NCI-H1694 (cell line): Measurements from ENCODE around the gene NIPSNAP3A.

Experiments
- DNase-seq: peaks from one replicate; lab custom pipeline; 2025; lab: John Stamatoyannopoulos, UW

NIPSNAP3A gene

DNA sequence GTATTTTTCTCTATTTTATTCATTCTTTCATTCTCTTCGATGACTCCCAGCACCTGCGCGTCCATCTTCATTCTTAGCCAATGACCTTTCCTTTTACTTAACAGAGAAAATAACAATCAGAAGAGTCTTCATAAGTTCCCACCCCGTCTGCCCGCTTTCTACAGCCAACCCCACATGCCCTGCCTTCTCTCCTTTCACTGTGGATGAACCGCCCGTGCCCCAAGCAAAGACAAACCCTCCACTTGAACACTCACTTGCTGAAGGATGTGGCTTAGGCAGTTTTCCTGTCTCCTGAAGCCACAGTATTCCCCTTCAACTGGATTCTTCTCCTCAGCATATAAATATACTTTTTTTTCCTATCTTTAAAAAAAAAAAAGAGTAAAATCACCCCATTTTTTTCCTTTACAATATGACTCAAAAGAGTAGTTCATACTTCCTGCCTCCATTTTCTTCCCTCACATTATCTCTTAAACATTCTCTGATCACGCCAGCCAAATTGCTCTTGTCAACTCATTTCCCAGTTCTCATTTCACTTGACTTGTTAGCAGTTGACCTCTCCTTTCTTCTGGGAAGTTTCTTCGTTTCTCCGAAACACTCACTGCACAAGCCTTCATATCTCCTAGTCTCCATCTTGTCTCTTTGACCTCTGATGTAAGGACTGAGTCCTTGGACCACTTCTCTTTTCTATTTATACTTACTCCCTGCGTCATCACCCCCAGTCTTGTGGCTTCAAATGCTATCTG is 27.5 kb downstream of the NIPSNAP3A start:
- no peak for DNase-seq

GRCh38 chr9:104775574-104775936 is 28.1 kb downstream of the NIPSNAP3A start:
- DNase-seq = no peak

GRCh38 chr9:104775976-104776375 is 28.5 kb downstream of the NIPSNAP3A start:
- no peak for DNase-seq

DNA sequence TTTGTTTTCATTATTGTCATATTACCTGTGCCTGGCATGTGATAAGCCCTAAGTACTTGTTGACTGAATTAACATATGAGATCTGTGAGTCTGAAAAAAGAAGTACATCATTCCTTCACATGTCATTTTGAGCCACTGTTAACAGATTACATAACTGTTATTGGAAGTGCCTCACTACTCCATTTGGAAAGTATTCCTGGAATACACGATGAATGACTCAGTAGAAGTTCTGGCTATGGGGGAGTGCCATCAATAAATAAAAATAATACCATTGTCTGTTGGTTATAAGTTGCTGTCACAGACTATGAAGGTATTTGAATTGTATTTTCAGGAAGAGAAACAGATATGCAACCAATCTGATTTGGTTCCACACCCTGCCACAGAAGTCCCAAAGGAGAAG is 29.3 kb downstream of the NIPSNAP3A start:
- DNase-seq = no peak

GRCh38 chr9:104778802-104779201 is 31.3 kb downstream of the NIPSNAP3A start:
- no peak for DNase-seq

- no peak for DNase-seq
These were observed 31.9 kb downstream of the NIPSNAP3A start for GRCh38 chr9:104779334-104779733.

DNA sequence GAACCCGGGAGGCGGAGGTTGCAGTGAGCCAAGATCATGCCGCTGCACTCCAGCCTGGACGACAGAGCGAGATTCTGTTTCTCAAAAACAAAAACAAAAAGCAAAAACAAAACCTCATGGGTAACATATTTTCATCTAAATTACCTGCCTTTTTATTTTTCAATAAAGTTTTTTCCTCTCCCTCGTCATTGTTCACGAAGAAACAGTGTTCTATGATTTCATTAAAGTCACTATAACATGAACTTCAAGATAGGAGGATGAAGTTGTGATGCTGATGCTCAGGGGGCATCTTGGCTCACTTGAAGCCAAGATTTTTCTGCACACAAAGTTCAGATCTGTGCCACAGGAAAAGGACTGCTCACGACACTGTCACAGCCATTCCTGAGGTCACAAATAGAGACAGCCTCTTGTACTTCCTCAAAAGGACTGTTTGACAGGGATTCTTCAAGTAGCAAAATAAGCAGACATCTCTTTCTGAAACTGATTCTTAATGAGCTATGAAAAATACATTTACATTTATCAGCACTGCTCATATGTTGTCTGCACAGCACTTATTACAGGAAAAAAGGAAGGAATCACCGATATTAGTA is 32.6 kb downstream of the NIPSNAP3A start:
- no peak for DNase-seq

- no peak for DNase-seq
These were observed 33.4 kb downstream of the NIPSNAP3A start for GRCh38 chr9:104780796-104781395.

GRCh38 chr9:104783588-104783987 is 36.1 kb downstream of the NIPSNAP3A start:
- DNase-seq = no peak

- DNase-seq = no peak
These were observed 36.6 kb downstream of the NIPSNAP3A start for GRCh38 chr9:104784098-104784497.

GRCh38 chr9:104786293-104786692 is 38.8 kb downstream of the NIPSNAP3A start:
- DNase-seq = no peak

- no peak for DNase-seq
These were observed 40.0 kb downstream of the NIPSNAP3A start for GRCh38 chr9:104787306-104788015.

DNA sequence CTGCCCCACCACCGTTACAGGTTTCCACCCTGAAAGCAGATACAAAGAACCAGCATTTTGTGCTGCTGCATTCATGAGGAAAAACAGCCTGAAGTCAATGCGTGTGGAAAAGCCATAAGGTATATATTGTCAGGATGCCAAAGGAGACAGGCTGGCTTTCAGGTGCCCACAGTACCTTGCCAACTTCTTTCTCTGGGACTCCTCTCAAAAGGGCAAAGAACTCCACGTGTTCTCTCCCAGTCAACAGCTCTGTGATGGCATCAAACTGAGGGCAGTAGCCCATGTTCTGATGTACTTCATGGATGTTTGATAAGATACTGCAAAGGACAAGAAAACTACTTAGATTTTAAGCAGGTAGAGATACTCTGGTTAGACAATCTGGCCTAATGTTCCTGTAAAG is 40.8 kb downstream of the NIPSNAP3A start:
- DNase-seq = no peak

DNA sequence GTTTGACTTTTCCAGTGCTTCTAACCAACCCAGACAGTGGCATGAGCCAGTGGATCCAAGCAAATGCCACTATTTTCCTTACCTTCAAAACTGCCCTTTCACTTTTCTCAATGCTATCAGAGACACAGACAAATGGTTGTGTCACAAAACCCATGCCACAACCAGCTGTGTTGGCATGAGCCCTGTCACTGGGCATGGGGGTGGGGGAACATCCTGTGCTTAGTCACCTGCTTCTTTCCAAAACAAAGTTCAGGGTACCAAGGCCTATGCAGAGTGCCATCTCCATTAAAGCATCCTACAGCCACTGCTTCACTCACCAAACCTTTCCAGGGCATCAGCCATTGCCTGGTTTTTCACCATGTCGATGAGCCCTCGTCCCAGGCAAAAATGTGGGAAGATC is 46.6 kb downstream of the NIPSNAP3A start:
- DNase-seq = no peak

GRCh38 chr9:104795082-104795481 is 47.6 kb downstream of the NIPSNAP3A start:
- no peak for DNase-seq

DNA sequence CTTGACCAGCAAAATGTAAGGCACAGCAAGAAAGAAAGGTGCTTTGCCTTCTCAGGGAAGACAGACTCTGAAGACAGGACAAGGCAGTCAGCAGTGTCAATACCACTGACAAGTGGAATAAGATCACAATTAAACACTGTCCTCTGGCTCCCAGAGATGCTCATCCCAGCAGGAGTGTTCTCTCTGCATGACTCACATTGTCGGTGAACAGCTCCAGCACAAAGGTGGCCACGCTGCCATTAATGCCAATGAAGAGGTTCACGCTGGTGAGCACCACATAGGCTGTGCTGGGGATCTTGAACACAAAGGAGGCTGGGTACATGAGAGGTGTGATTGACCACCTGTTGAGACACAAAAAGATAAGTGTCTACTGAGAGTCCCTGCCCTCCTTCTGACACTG is 48.4 kb downstream of the NIPSNAP3A start:
- no peak for DNase-seq

GRCh38 chr9:104798209-104798995 is 50.9 kb downstream of the NIPSNAP3A start:
- DNase-seq = no peak

- no peak for DNase-seq
These were observed 52.7 kb downstream of the NIPSNAP3A start for GRCh38 chr9:104800068-104800785.

DNA sequence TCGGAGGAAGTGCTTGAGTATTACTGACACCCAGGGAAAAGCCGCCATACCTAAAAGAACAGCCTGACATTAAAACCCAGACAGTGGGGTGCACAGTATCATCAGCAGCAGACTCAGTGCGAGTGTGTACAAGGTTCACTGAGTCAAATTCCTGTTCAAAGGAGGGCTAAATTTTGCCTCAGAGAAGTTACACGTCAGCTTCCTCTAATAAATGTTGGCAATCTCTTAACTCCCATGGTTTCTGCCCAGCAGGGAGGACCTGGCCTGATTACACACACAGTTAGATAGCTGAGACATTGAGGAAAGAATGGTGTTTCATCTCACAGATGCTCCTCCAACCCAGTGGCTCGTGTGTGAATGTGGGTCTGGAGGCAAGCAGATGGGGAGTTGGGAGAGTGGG is 54.6 kb downstream of the NIPSNAP3A start:
- no peak for DNase-seq

GRCh38 chr9:104802906-104803305 is 55.4 kb downstream of the NIPSNAP3A start:
- no peak for DNase-seq

GRCh38 chr9:104805441-104805840 is 58.0 kb downstream of the NIPSNAP3A start:
- no peak for DNase-seq
